Panc1 (cell line): Measurements from ENCODE around the gene NSUN2. TPM values are rescaled to one million over a fixed set of nuclear protein-coding genes. Genes with fewer than 3 reads are reported as not detected.

Experiments
- ATAC-seq: fragments of 200-7000 bp; cut with Tn5 transposase; 2 replicates; pipeline ENCODE4 v1.9.1; 2020; ENCODE audit warnings: mild to moderate bottlenecking, moderate library complexity
- BruUV-seq: library from RNA; stranded (reverse); fragments of 400-500 nt; replicated peaks from 2 replicates; lab custom pipeline; 2021; lab: Mats Ljungman, UMichigan
- CTCF ChIA-PET: fragments of 300-600 bp; sonication (Branson Sonifier 250); formaldehyde crosslinking; loops from one replicate; lab custom pipeline; 2022; ENCODE audit warnings: antibody characterized with exemption; lab: Charles Lee
- POLR2A ChIA-PET: fragments of 300-600 bp; sonication (Branson Sonifier 250); formaldehyde crosslinking; loops from one replicate; lab custom pipeline; 2022; ENCODE audit warnings: antibody characterized with exemption; lab: Charles Lee
- DNase-seq: peaks from one replicate; pipeline ENCODE4 v3.0.0-alpha.2; 2010; ENCODE audit warnings: low read depth, low spot score
- H3K27ac ChIP-seq: 2 replicates; pipeline ENCODE4 v1.5.1; 2011; ENCODE audit warnings: mild to moderate bottlenecking, low read length, inconsistent platforms
- H3K27me3 ChIP-seq: fragments of 200-500 bp; sonication (Bioruptor generic); 2 replicates; pipeline ENCODE4 v1.6.0; 2014; ENCODE audit warnings: low read length, inconsistent platforms; ENCODE audit not compliant: control insufficient read depth, insufficient read depth
- H3K36me3 ChIP-seq: fragments of 200-500 bp; sonication (Bioruptor generic); 2 replicates; pipeline ENCODE4 v1.5.1; 2014; ENCODE audit warnings: inconsistent platforms, mild to moderate bottlenecking, low read length, moderate library complexity; ENCODE audit not compliant: control insufficient read depth, insufficient read depth
- H3K4me1 ChIP-seq: 2 replicates; pipeline ENCODE4 v1.5.1; 2011; ENCODE audit warnings: inconsistent platforms, mild to moderate bottlenecking, low read length, moderate library complexity; ENCODE audit not compliant: control insufficient read depth, insufficient read depth
- H3K4me3 ChIP-seq, 2 experiments: 2 replicates each; pipeline ENCODE4 v1.5.1; 2011 to 2012; ENCODE audit warnings: low read depth in 2 of 2, low read length in 2 of 2, mild to moderate bottlenecking in 2 of 2, inconsistent platforms in 1 of 2, moderate library complexity in 1 of 2
- H3K9me3 ChIP-seq: fragments of 200-500 bp; sonication (Bioruptor generic); 2 replicates; pipeline ENCODE4 v1.5.1; 2014; ENCODE audit warnings: low read depth, mild to moderate bottlenecking, inconsistent platforms, low read length, moderate library complexity; ENCODE audit not compliant: control insufficient read depth, insufficient read depth
- CTCF ChIP-seq: fragments of 450-650 bp; IDR thresholded peaks from 2 replicates; pipeline ENCODE4 v1.5.1; 2017; ENCODE audit warnings: mild to moderate bottlenecking
- POLR2AphosphoS5 ChIP-seq: IDR thresholded peaks from 2 replicates; pipeline ENCODE4 v1.6.1; 2012; ENCODE audit warnings: mild to moderate bottlenecking, low read depth, low read length, moderate library complexity
- REST ChIP-seq, 2 experiments: IDR thresholded peaks; 2 replicates each; pipeline ENCODE4 v1.6.1; 2011 to 2012; ENCODE audit warnings: low read depth in 2 of 2, control low read depth in 1 of 2, low read length in 1 of 2, mild to moderate bottlenecking in 1 of 2, moderate library complexity in 1 of 2; ENCODE audit not compliant: insufficient read depth in 1 of 2
- SIN3A ChIP-seq: IDR thresholded peaks from 2 replicates; pipeline ENCODE4 v1.6.1; 2012; ENCODE audit warnings: low read depth, mild to moderate bottlenecking, low read length, moderate library complexity, borderline replicate concordance; ENCODE audit not compliant: insufficient read depth
- TCF7L2 ChIP-seq: IDR thresholded peaks from 2 replicates; pipeline ENCODE4 v1.6.1; 2011; ENCODE audit warnings: mild to moderate bottlenecking, low read depth, low read length, inconsistent platforms
- in situ Hi-C: cut with HindIII; loops from 2 replicates; pipeline ENCODE4 v1.10.0; 2016; ENCODE audit warnings: low sequenced_read_pairs, low pct_unique_long_range_greater_than_20kb
- intact Hi-C: fragments of 100-400 bp; cut with micrococcal nuclease; formaldehyde crosslinking; loops from one replicate; pipeline ENCODE4 v1.10.0; 2022; ENCODE audit not compliant: unreplicated experiment
- total RNA-seq: library from RNA; stranded (reverse); gene quantifications from one replicate; pipeline ENCODE4 v1.2.1, GENCODE V29; 2021; ENCODE audit not compliant: unreplicated experiment

Gene NSUN2
- total RNA-seq, 1 experiment from 2014 or later = 125 TPM

DNA sequence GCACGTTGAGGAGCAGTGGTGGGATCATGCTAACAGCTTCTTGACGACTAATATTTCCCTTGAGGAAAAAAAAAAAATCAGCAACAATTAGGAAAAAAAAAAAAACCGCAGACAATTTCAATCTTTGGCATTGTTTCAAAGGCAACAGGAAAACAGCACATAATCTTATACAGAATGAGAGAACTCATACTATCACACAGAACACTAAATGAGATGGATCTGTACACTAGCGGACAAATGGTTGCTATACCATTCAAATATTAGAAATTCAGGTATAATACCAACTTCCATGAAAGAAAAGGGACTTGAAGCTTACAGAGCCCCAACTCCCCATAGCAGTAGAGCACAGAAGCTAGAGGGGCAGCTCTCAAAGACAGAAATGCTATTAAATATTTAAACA, 9.6 kb downstream of the NSUN2 start:
- peaks cover 77% of the 10 kb centered on the region for H3K36me3 ChIP-seq
- POLR2A ChIA-PET = interaction anchor here (0.7 kb wide), 2 partner anchors 56 to 733 kb away, joined by 4 to 9 read pairs; no protein-coding TSS in a partner anchor

GRCh38 chr5:6616632-6617031, 16.2 kb downstream of the NSUN2 start:
- DNase-seq (no peak), ATAC-seq (no peak)
- POLR2A ChIA-PET = no interaction called here
- Histone ChIP-seq H3K27me3 (no peaks in the 10 kb centered on the region), H3K27ac (no peak overlapping the region), H3K36me3 (peaks cover 57% of the 10 kb centered on the region), H3K4me1 (no peaks in the 10 kb centered on the region), H3K4me3 (no peak overlapping the region), H3K9me3 (no peaks in the 10 kb centered on the region)
- TF ChIP-seq POLR2AphosphoS5 (no peak), TCF7L2 (no peak), SIN3A (no peak), REST (IDR thresholded peaks at IDR 0.05; ENCODE audit: insufficient read depth in 1 of 2, low read depth in 2 of 2, low read length in 1 of 2) (no peak), CTCF (no peak)
- intact Hi-C loops (no loop called here), in situ Hi-C loops (no loop called here)
- CTCF ChIA-PET = no interaction called here
- no TSS peak for BruUV-seq

More for the DNA sequence above, 9.6 kb downstream of the NSUN2 start:
- TF ChIP-seq POLR2AphosphoS5 (no peak), REST (IDR thresholded peaks at IDR 0.05; ENCODE audit: insufficient read depth in 1 of 2, low read depth in 2 of 2, low read length in 1 of 2) (no peak), TCF7L2 (no peak), CTCF (no peak), SIN3A (no peak)
- Histone ChIP-seq H3K9me3 (no peaks in the 10 kb centered on the region), H3K4me3 (no peak overlapping the region), H3K27ac (no peak overlapping the region), H3K27me3 (no peaks in the 10 kb centered on the region), H3K4me1 (0 out of 2 replicates have a peak, but pooled peaks cover 2% of the 10 kb centered on the region)
- in situ Hi-C loops (no loop called here), intact Hi-C loops (no loop called here)
- BruUV-seq = no TSS peak
- ATAC-seq (no peak), DNase-seq (no peak)
- CTCF ChIA-PET = interaction anchor here (0.6 kb wide), 1 partner anchor 1265 kb away, joined by 3 read pairs; no protein-coding TSS in a partner anchor
